ENCODE data around the gene CAPN7. TPM values are rescaled to one million over a fixed set of nuclear protein-coding genes. Genes with fewer than 3 reads are reported as not detected.

CAPN7 gene
- total and polyA plus RNA-seq, 8 donors: 38.0 to 66.5 (median 51.5) TPM

DNA sequence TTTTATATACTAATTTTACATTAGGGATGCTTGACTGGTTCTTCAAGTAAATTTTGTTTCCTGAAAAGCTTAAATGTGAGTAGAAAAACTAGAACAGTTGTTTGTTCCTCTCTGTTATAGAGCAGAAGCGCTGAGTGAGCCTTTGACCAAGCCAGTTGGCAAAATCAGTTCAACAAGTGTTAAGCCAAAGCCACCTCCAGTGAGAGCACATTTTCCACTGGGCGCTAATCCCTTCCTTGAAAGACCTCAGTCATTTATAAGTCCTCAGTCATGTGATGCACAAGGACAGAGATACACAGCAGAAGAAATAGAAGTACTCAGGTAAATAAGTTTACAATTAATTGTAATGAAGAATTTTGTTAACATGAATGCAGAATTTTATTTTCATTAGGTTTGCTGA is 14.6 kb downstream of the CAPN7 start:
- Histone ChIP-seq H3K4me1 (peaks cover 0 to 13% of the 10 kb centered on the region in 2 donors), H3K36me3 (peaks cover 0 to 83% of the 10 kb centered on the region in 2 donors), H3K9me3 (no peaks in the 10 kb centered on the region), H3K4me3 (no peak overlapping the region), H3K27me3 (no peaks in the 10 kb centered on the region), H3K27ac (no peak overlapping the region)
- ATAC-seq (no peak), DNase-seq (no peak)
- TF ChIP-seq, protein P1, sequence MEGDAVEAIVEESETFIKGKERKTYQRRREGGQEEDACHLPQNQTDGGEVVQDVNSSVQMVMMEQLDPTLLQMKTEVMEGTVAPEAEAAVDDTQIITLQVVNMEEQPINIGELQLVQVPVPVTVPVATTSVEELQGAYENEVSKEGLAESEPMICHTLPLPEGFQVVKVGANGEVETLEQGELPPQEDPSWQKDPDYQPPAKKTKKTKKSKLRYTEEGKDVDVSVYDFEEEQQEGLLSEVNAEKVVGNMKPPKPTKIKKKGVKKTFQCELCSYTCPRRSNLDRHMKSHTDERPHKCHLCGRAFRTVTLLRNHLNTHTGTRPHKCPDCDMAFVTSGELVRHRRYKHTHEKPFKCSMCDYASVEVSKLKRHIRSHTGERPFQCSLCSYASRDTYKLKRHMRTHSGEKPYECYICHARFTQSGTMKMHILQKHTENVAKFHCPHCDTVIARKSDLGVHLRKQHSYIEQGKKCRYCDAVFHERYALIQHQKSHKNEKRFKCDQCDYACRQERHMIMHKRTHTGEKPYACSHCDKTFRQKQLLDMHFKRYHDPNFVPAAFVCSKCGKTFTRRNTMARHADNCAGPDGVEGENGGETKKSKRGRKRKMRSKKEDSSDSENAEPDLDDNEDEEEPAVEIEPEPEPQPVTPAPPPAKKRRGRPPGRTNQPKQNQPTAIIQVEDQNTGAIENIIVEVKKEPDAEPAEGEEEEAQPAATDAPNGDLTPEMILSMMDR (IDR thresholded peaks at IDR 0.05): no peak
- intact Hi-C loops (cut with DNase I): no loop called here

- H3K9me3 ChIP-seq: no peaks in the 10 kb centered on the region
- no peaks in the 10 kb centered on the region for H3K27me3 ChIP-seq
- TF ChIP-seq, protein P1 (IDR thresholded peaks at IDR 0.05): no peak
- H3K36me3 ChIP-seq: peaks cover 0 to 94% of the 10 kb centered on the region in 2 donors
- H3K4me1 ChIP-seq: peaks cover 0 to 3% of the 10 kb centered on the region in 2 donors
- intact Hi-C loops (cut with DNase I): no loop called here
- DNase-seq (no peak), ATAC-seq (no peak)
- no peak overlapping the region for H3K4me3 ChIP-seq
- no peak overlapping the region for H3K27ac ChIP-seq
Observed at GRCh38 chr3:15221574-15222217, 15.7 kb downstream of the CAPN7 start.

DNA sequence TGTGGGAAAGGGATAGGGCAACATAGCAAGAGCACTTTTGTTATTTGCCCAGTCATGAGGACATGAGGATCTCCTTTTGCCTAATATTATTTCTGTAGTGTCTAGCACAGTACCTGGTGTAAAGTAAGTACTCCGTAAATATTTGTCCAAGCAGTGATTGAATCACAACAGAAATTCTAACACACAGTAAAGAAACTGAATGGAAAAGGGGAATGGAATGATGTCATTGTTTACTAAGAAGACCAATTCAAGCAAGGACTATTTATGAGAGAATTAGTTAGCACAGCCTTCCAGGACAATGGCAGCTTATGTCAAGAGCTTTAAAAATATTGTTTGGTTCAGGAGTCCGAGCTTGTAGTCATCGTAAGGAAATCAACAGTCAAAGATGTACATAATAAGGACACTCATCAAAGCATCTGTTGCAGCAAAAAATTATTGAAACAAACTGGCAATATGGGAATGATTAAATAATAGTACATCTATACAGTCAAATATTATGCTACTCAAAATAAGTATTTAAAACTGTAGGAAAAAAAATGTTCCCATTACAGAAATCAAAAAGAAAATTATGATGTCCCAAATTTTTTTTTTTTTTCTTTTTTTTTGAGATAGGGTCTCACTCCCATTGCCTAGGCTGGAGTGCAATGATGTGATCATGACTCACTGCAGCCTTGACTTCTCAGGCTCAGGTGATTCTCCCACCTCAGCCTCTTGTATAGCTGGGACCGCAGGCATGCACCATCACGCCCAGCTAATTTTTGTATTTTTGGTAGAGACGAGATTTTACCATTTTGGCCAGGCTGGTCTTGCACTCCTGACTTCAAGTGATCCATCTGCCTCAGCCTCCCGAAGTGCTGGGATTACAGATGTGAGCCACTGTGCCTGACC is 17.9 kb downstream of the CAPN7 start:
- H3K9me3 ChIP-seq: no peaks in the 10 kb centered on the region
- intact Hi-C loops (cut with DNase I): no loop called here
- no peak for DNase-seq
- H3K36me3 ChIP-seq: peaks cover 0 to 93% of the 10 kb centered on the region in 2 donors
- H3K4me1 ChIP-seq: no peaks in the 10 kb centered on the region
- ATAC-seq: peak; percentile 68
- H3K27me3 ChIP-seq: no peaks in the 10 kb centered on the region
- TF ChIP-seq, protein P1 (IDR thresholded peaks at IDR 0.05): no peak
- no peak overlapping the region for H3K27ac ChIP-seq
- H3K4me3 ChIP-seq: no peak overlapping the region

- TF ChIP-seq, protein P1 (IDR thresholded peaks at IDR 0.05): no peak
- H3K27me3 ChIP-seq: no peaks in the 10 kb centered on the region
- no peak overlapping the region for H3K27ac ChIP-seq
- H3K4me3 ChIP-seq: no peak overlapping the region
- no peaks in the 10 kb centered on the region for H3K9me3 ChIP-seq
- H3K4me1 ChIP-seq: no peaks in the 10 kb centered on the region
- H3K36me3 ChIP-seq: peaks cover 0 to 93% of the 10 kb centered on the region in 2 donors
- intact Hi-C loops (cut with DNase I): no loop called here
- ATAC-seq (no peak), DNase-seq (no peak)
Observed at GRCh38 chr3:15228147-15228546, 22.1 kb downstream of the CAPN7 start.

- Histone ChIP-seq H3K27ac (no peak overlapping the region), H3K4me1 (no peaks in the 10 kb centered on the region), H3K36me3 (peaks cover 0 to 93% of the 10 kb centered on the region in 2 donors), H3K9me3 (no peaks in the 10 kb centered on the region), H3K4me3 (no peak overlapping the region), H3K27me3 (no peaks in the 10 kb centered on the region)
- intact Hi-C loops (cut with DNase I): no loop called here
- DNase-seq (no peak), ATAC-seq (no peak)
- TF ChIP-seq, protein P1 (IDR thresholded peaks at IDR 0.05): no peak
Observed at GRCh38 chr3:15229262-15229661, 23.2 kb downstream of the CAPN7 start.

Data from left lung (tissue), 10 donors.